GM13976 (cell line): ENCODE data around the gene PRCP.

Experiments used
- DNase-seq: peaks from one replicate; pipeline ENCODE4 v3.0.0; 2012; ENCODE audit warnings: low spot score
- CTCF ChIP-seq: IDR thresholded peaks from 2 replicates; pipeline ENCODE4 v1.5.1; 2012; ENCODE audit warnings: borderline replicate concordance, mild to moderate bottlenecking; ENCODE audit not compliant: insufficient read depth; ENCODE audit errors: extremely low read depth, missing control alignments, control extremely low read depth
- in situ Hi-C: fragments of 300-500 bp; cut with MboI; formaldehyde crosslinking; loops from one replicate; pipeline ENCODE4 v1.12.0; 2022; ENCODE audit warnings: low sequenced_read_pairs, mixed read lengths, inconsistent platforms; ENCODE audit not compliant: unreplicated experiment

The PRCP gene

GRCh38 chr11:82863209-82863608 is 37.0 kb downstream of the PRCP start:
- in situ Hi-C loops, result loop anchor here (25.0 kb wide), 2 partner anchors 151 to 949 kb away; no protein-coding TSS in a partner anchor
- DNase-seq, result no peak
- TF ChIP-seq CTCF, result no peak

GRCh38 chr11:82862379-82862778 is 37.9 kb downstream of the PRCP start:
- DNase-seq, result no peak
- no peak for TF ChIP-seq CTCF
- in situ Hi-C loops, result loop anchor here (25.0 kb wide), 2 partner anchors 150 to 950 kb away; no protein-coding TSS in a partner anchor

- in situ Hi-C loops, result loop anchor here (25.0 kb wide), 2 partner anchors 147 to 953 kb away; no protein-coding TSS in a partner anchor
- no peak for DNase-seq
- no peak for TF ChIP-seq CTCF
Measured at GRCh38 chr11:82859750-82860149, 40.5 kb downstream of the PRCP start.

GRCh38 chr11:82858556-82859091 is 41.6 kb downstream of the PRCP start:
- no peak for TF ChIP-seq CTCF
- no peak for DNase-seq
- in situ Hi-C loops, result loop anchor here (25.0 kb wide), 2 partner anchors 146 to 954 kb away; no protein-coding TSS in a partner anchor

GRCh38 chr11:82858133-82858532 is 42.1 kb downstream of the PRCP start:
- no peak for DNase-seq
- TF ChIP-seq CTCF, result no peak
- in situ Hi-C loops, result loop anchor here (25.0 kb wide), 2 partner anchors 146 to 954 kb away; no protein-coding TSS in a partner anchor

- no peak for TF ChIP-seq CTCF
- in situ Hi-C loops, result loop anchor here (25.0 kb wide), 2 partner anchors 145 to 955 kb away; no protein-coding TSS in a partner anchor
- no peak for DNase-seq
Measured at GRCh38 chr11:82857145-82857544, 43.1 kb downstream of the PRCP start.
